B cell (primary cell): ENCODE data around the gene JARID2. TPM values are rescaled to one million over a fixed set of nuclear protein-coding genes. Genes with fewer than 3 reads are reported as not detected.

Experiments used
- ATAC-seq: fragments of 200-7000 bp; cut with Tn5 transposase; one replicate; pipeline ENCODE4 v1.10.0; 2021; ENCODE audit warnings: low read depth, mild to moderate bottlenecking, moderate number of reproducible peaks, moderate library complexity
- CTCF ChIA-PET: fragments of 350-600 bp; sonication (Branson Sonifier 250); formaldehyde crosslinking; loops from one replicate; lab custom pipeline; 2021; ENCODE audit warnings: antibody characterized with exemption, inconsistent platforms; lab: Charles Lee
- POLR2A ChIA-PET: fragments of 350-600 bp; sonication (Branson Sonifier 250); formaldehyde crosslinking; loops from one replicate; lab custom pipeline; 2021; ENCODE audit warnings: antibody characterized with exemption; lab: Charles Lee
- DNase-seq: peaks from one replicate; pipeline ENCODE4 v3.0.0; 2013
- H2AFZ ChIP-seq: 2 replicates; pipeline ENCODE4 v1.6.1; 2012; ENCODE audit warnings: mild to moderate bottlenecking, low read depth, low read length; ENCODE audit not compliant: insufficient read depth, poor library complexity, severe bottlenecking
- H3K27ac ChIP-seq, 2 donors: 1 replicate in 1 of 2; 2 replicates in 1 of 2; pipeline ENCODE4 v1.5.1; 2012 to 2013; ENCODE audit warnings: low read length in 2 of 2, mild to moderate bottlenecking in 2 of 2, moderate library complexity in 1 of 2
- H3K27me3 ChIP-seq, 4 experiments: fragments of 200-600 bp in 1 of 4; sonication (generic) in 1 of 4; replicated peaks in 1 of 4; 1 replicate in 2 of 4; 2 replicates in 2 of 4; pipeline versions ENCODE4 v1.6.1 to v1.7.0; 2013 to 2016; ENCODE audit warnings: low read length in 3 of 4, mild to moderate bottlenecking in 2 of 4, mixed read lengths in 1 of 4, moderate library complexity in 1 of 4; ENCODE audit not compliant: insufficient read depth in 4 of 4, control insufficient read depth in 3 of 4; ENCODE audit errors: control extremely low read depth in 1 of 4
- H3K36me3 ChIP-seq, 2 experiments: replicated peaks in 1 of 2; 1 replicate in 1 of 2; 2 replicates in 1 of 2; pipeline versions ENCODE4 v1.6.1 to v1.7.1; 2013; ENCODE audit warnings: low read length in 1 of 2; ENCODE audit not compliant: insufficient read depth in 2 of 2, control insufficient read depth in 1 of 2; ENCODE audit errors: control extremely low read depth in 1 of 2, extremely low read depth in 1 of 2
- H3K4me1 ChIP-seq, 2 donors: fragments of 200-600 bp in 1 of 2; sonication (generic) in 1 of 2; 1 replicate in 1 of 2; 2 replicates in 1 of 2; pipeline versions ENCODE4 v1.5.1 to v1.6.1; 2013 to 2017; ENCODE audit warnings: low read length in 2 of 2; ENCODE audit not compliant: control insufficient read depth in 2 of 2, insufficient read depth in 2 of 2
- H3K4me2 ChIP-seq: replicated peaks from 2 replicates; pipeline ENCODE3; 2012; ENCODE audit warnings: mild to moderate bottlenecking, low read depth, low read length; ENCODE audit not compliant: poor library complexity, severe bottlenecking
- H3K4me3 ChIP-seq, 5 experiments: fragments of 200-600 bp in 1 of 5; sonication (generic) in 1 of 5; 1 replicate in 3 of 5; 2 replicates in 2 of 5; pipeline versions ENCODE4 v1.5.1 to v1.7.0; 2011 to 2016; ENCODE audit warnings: low read length in 4 of 5, mild to moderate bottlenecking in 4 of 5, low read depth in 2 of 5, control low read depth in 1 of 5, moderate library complexity in 1 of 5; ENCODE audit not compliant: insufficient read depth in 1 of 5; ENCODE audit errors: control extremely low read depth in 1 of 5, extremely low read depth in 1 of 5
- H3K79me2 ChIP-seq: fragments of 200-600 bp; sonication (generic); one replicate; pipeline ENCODE4 v1.6.0; 2016; ENCODE audit warnings: low read length; ENCODE audit not compliant: control insufficient read depth, insufficient read depth
- H3K9ac ChIP-seq: fragments of 200-600 bp; sonication (generic); 2 replicates; pipeline ENCODE4 v1.6.1; 2017; ENCODE audit warnings: mild to moderate bottlenecking, low read length, moderate library complexity
- H3K9me3 ChIP-seq, 3 donors: one replicate each; pipeline versions ENCODE4 v1.6.1 to v1.7.1; 2013; ENCODE audit warnings: low read length in 2 of 3; ENCODE audit not compliant: control insufficient read depth in 2 of 3, insufficient read depth in 1 of 3; ENCODE audit errors: control extremely low read depth in 1 of 3
- H4K20me1 ChIP-seq: 2 replicates; pipeline ENCODE4 v1.6.0; 2012; ENCODE audit warnings: mild to moderate bottlenecking, low read length; ENCODE audit not compliant: insufficient read depth, control insufficient read depth, poor library complexity, severe bottlenecking
- H3K27ac Mint-ChIP-seq: one replicate; pipeline ENCODE4 v1.8.0; 2021; ENCODE audit warnings: mixed read lengths
- H3K27me3 Mint-ChIP-seq: one replicate; pipeline ENCODE4 v1.8.0; 2021; ENCODE audit warnings: mixed read lengths
- H3K4me1 Mint-ChIP-seq: one replicate; pipeline ENCODE4 v1.8.0; 2021; ENCODE audit warnings: mixed read lengths
- H3K4me3 Mint-ChIP-seq: one replicate; pipeline ENCODE4 v1.8.0; 2021; ENCODE audit warnings: mixed read lengths
- H3K9me3 Mint-ChIP-seq: one replicate; pipeline ENCODE4 v1.8.0; 2022; ENCODE audit warnings: mixed read lengths; ENCODE audit not compliant: insufficient read depth
- EZH2 ChIP-seq: IDR thresholded peaks from 2 replicates; pipeline ENCODE4 v1.6.1; 2012; ENCODE audit warnings: borderline replicate concordance, low read depth, mild to moderate bottlenecking, moderate library complexity, low read length; ENCODE audit not compliant: insufficient read depth, poor library complexity, severe bottlenecking
- WGBS: methylation state at CpG from one replicate; pipeline ENCODE4 v1.1.5; 2013; ENCODE audit warnings: missing lambda C conversion rate; ENCODE audit not compliant: insufficient coverage; 5-methylcytosine and 5-hydroxymethylcytosine counted together
- intact Hi-C: fragments of 100-400 bp; cut with micrococcal nuclease; formaldehyde crosslinking; loops from one replicate; pipeline ENCODE4 v1.10.0; 2022
- polyA plus RNA-seq: library from polyadenylated mRNA; depleted of rRNA; stranded (reverse); fragments of >200 nt; gene quantifications from 2 replicates; pipeline ENCODE4 v1.2.3, GENCODE V29; 2012
- total RNA-seq, 2 donors: library from RNA; stranded (reverse); fragments of 120-200 nt in 1 of 2; gene quantifications; 1 replicate in 1 of 2; 2 replicates in 1 of 2; pipeline versions ENCODE4 v1.2.3 to v1.2.4, GENCODE V29; 2013 to 2022
- TF ChIP-seq, protein P1 (sequence below): fragments of 200-600 bp; IDR thresholded peaks from one replicate; pipeline ENCODE4 v1.8.0; 2022; ENCODE audit warnings: antibody characterized with exemption, mild to moderate bottlenecking

Gene JARID2
- total and polyA plus RNA-seq, 2 donors (not counting 1 experiment from before 2014, with no cell fraction given), result 11.0 to 58.1 TPM

DNA sequence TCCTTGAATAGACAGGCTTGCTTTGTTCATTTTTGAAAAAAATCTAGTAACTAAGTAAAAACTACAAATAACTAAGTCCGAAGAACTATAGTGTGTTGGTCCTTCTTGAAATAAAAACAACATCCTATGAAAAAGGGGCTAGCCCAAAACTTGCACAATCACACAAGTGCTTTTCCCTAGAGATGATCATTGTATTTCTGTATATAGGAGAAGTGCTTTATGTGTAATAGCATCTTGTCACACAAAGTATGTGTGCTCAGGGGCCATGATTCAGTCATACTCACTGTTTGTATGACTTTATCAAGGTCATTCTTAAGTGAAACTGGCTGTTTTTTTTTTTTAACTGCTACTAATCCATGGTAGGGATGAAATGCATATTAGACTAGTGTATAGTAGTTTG is 237.2 kb downstream of the JARID2 start:
- H3K4me3 ChIP-seq, result no peak overlapping the region
- H4K20me1 ChIP-seq, result peaks cover 61% of the 10 kb centered on the region
- no peaks in the 10 kb centered on the region for H3K9me3 ChIP-seq
- no peak overlapping the region for H3K27ac ChIP-seq
- no peak overlapping the region for H3K27ac Mint-ChIP-seq
- DNase-seq, result no peak
- ATAC-seq, result no peak
- H3K27me3 ChIP-seq, result no peaks in the 10 kb centered on the region
- H3K9me3 Mint-ChIP-seq, result no peaks in the 10 kb centered on the region
- H3K9ac ChIP-seq, result no peak overlapping the region
- intact Hi-C loops, result no loop called here
- no peak overlapping the region for H3K4me3 Mint-ChIP-seq
- ChIA-PET CTCF (no interaction called here), POLR2A (no interaction called here)
- no peak overlapping the region for H3K4me2 ChIP-seq
- peaks cover 65% of the 10 kb centered on the region for H3K79me2 ChIP-seq
- peaks cover 1 to 16% of the 10 kb centered on the region in 2 experiments for H3K36me3 ChIP-seq
- peaks cover 0 to 10% of the 10 kb centered on the region in 2 donors for H3K4me1 ChIP-seq
- H2AFZ ChIP-seq, result no peak overlapping the region
- peaks cover 38% of the 10 kb centered on the region for H3K4me1 Mint-ChIP-seq
- no peak for TF ChIP-seq EZH2
- TF ChIP-seq, protein P1, sequence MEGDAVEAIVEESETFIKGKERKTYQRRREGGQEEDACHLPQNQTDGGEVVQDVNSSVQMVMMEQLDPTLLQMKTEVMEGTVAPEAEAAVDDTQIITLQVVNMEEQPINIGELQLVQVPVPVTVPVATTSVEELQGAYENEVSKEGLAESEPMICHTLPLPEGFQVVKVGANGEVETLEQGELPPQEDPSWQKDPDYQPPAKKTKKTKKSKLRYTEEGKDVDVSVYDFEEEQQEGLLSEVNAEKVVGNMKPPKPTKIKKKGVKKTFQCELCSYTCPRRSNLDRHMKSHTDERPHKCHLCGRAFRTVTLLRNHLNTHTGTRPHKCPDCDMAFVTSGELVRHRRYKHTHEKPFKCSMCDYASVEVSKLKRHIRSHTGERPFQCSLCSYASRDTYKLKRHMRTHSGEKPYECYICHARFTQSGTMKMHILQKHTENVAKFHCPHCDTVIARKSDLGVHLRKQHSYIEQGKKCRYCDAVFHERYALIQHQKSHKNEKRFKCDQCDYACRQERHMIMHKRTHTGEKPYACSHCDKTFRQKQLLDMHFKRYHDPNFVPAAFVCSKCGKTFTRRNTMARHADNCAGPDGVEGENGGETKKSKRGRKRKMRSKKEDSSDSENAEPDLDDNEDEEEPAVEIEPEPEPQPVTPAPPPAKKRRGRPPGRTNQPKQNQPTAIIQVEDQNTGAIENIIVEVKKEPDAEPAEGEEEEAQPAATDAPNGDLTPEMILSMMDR, result no peak
- no peaks in the 10 kb centered on the region for H3K27me3 Mint-ChIP-seq
- no CpG with 5 or more reads among the region's 1 CpG for WGBS

DNA sequence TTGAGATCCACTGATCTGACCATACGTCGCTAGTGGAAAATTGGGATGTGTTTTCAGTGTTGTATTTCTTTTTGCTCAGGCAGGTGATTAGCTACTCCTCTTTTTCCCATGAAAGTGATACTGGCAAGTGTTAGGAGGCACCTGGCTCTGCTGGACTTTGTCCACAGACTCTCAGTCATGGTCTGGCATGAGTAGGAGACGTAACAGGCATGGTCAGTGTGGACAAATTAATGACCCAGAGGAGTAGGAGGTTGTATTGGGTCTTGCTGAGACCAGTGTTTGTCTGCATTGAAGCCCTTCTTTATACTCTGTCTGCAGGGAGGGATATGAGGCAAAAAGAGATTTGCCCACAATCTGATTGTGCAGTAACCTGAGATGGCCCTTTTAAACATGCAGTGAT is 238.3 kb downstream of the JARID2 start:
- H3K4me3 Mint-ChIP-seq, result no peak overlapping the region
- peaks cover 34% of the 10 kb centered on the region for H3K4me1 Mint-ChIP-seq
- Histone ChIP-seq H3K27ac (no peak overlapping the region), H3K9ac (no peak overlapping the region), H3K4me2 (no peak overlapping the region), H3K4me3 (no peak overlapping the region), H4K20me1 (peaks cover 50% of the 10 kb centered on the region), H3K27me3 (no peaks in the 10 kb centered on the region), H2AFZ (no peak overlapping the region), H3K36me3 (peaks cover 7 to 24% of the 10 kb centered on the region in 2 experiments), H3K9me3 (no peaks in the 10 kb centered on the region), H3K79me2 (peaks cover 54% of the 10 kb centered on the region), H3K4me1 (peaks cover 0 to 10% of the 10 kb centered on the region in 2 donors)
- ChIA-PET CTCF (interaction anchor here (1.0 kb wide), 1 partner anchor 44 kb away, joined by 3 read pairs; no protein-coding TSS in a partner anchor), POLR2A (no interaction called here)
- DNase-seq (no peak), ATAC-seq (no peak)
- no peak for TF ChIP-seq EZH2
- TF ChIP-seq, protein P1, result no peak
- no peaks in the 10 kb centered on the region for H3K27me3 Mint-ChIP-seq
- H3K9me3 Mint-ChIP-seq, result no peaks in the 10 kb centered on the region
- intact Hi-C loops, result no loop called here
- H3K27ac Mint-ChIP-seq, result no peak overlapping the region
- 100% methylated on average over 3 of the region's 3 CpGs for WGBS
